ENCODE results near the gene SSBP3. TPM values are rescaled to one million over a fixed set of nuclear protein-coding genes. Genes with fewer than 3 reads are reported as not detected.

The SSBP3 gene
- total RNA-seq, 4 donors from 2014 or later: 19.3 to 40.5 (median 31.3) TPM

DNA sequence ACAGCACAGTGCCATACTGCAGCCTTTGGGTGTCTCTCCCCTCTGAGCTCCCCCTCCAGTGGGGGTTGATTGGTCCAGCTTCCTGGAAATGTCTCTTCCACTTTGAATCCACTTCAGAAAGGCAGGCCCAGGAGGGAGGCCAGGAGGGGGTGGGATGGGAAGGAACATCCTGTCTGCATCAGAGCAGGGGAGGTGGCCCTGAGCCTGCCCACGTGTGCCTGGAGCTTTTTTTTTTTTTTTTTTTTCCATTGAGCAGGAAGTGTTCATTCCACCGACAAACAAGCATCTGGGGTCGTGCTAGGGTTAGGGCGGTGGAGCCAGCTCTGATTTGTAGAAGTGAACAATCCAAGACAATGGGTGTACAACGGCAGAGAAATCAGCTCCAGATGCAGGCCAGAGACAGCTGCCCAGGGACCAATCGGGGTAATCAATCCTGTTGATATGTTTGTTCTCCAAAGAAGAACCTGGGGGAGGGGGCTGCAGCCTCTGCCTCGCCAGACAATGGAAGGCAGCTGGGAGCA is 93.3 kb downstream of the SSBP3 start:
- TF ChIP-seq POLR2A (IDR thresholded peaks at IDR 0.05) (no peak), CTCF (IDR thresholded peaks at IDR 0.05) (no peak)
- intact Hi-C loops (cut with DNase I; ENCODE audit: low total_unique reads): no loop called here
- WGBS, 2 donors: 17 to 37% methylated on average over 7 of the region's 7 CpGs
- H3K4me3 ChIP-seq (ENCODE audit: low read depth, poor library complexity, severe bottlenecking): no peak overlapping the region
- DNase-seq (ENCODE audit: low spot score in 2 of 2): peak in 1 of 2 donors; percentile 91

GRCh38 chr1:54311506-54311905 is 94.7 kb downstream of the SSBP3 start:
- intact Hi-C loops (cut with DNase I; ENCODE audit: low total_unique reads): no loop called here
- H3K4me3 ChIP-seq (ENCODE audit: low read depth, poor library complexity, severe bottlenecking): no peak overlapping the region
- TF ChIP-seq CTCF (IDR thresholded peaks at IDR 0.05): no peak
- no peak for TF ChIP-seq POLR2A (IDR thresholded peaks at IDR 0.05)
- no peak for DNase-seq (ENCODE audit: low spot score in 2 of 2)
- WGBS, 2 donors: 88 to 92% methylated on average over 7 of the region's 7 CpGs

DNA sequence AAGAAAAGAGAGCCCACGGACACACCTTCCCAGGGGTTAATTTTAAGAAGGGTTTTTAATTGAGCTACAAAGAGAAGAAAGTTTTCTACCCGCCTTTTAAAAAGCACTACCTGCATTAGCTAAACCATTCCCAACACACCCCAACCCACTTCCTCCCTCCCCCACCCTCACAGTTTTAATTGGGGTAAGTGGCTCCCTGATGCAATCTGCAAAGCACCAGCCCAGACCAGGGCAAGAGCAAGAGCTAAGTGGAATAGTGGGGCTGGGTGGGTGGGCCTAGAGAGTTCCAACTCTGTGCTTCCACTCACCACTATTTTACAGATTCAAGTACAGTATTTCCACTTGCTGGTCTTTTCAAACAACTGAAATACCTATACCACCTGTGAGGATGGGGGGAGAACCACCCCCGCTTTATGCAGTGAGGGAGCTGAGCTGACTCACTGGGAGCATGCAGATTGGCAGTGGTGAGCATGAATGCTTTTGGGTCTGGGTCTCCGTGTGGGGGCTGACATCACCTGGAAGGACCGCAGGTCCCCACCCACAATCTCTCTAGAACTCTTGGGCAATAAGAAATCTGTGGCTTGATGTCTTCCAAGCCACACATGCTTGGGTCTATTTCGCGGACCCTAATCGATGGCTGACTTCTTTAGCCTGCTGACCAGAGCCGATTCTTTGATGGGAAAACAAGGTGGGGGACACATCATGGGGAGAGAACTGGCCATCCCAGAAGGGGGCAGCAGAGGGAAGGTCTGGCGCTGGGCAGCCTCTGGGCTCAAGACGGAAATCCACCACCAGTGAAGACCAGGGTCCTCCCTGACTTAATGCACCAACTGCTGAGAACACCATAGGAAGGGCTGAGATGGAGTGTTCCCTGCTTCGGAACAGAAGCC is 95.5 kb downstream of the SSBP3 start:
- no peak for DNase-seq (ENCODE audit: low spot score in 2 of 2)
- intact Hi-C loops (cut with DNase I; ENCODE audit: low total_unique reads): no loop called here
- WGBS, 2 donors: 60 to 80% methylated on average over 12 of the region's 12 CpGs
- no peak overlapping the region for H3K4me3 ChIP-seq (ENCODE audit: low read depth, poor library complexity, severe bottlenecking)
- TF ChIP-seq POLR2A (IDR thresholded peaks at IDR 0.05) (no peak), CTCF (IDR thresholded peaks at IDR 0.05) (no peak)

GRCh38 chr1:54309631-54310366 is 96.4 kb downstream of the SSBP3 start:
- intact Hi-C loops (cut with DNase I; ENCODE audit: low total_unique reads): no loop called here
- no peak for DNase-seq (ENCODE audit: low spot score in 2 of 2)
- no peak for TF ChIP-seq POLR2A (IDR thresholded peaks at IDR 0.05)
- TF ChIP-seq CTCF (IDR thresholded peaks at IDR 0.05): no peak
- 36 to 40% methylated on average over 19 of the region's 19 CpGs for WGBS, 2 donors
- no peak overlapping the region for H3K4me3 ChIP-seq (ENCODE audit: low read depth, poor library complexity, severe bottlenecking)

DNA sequence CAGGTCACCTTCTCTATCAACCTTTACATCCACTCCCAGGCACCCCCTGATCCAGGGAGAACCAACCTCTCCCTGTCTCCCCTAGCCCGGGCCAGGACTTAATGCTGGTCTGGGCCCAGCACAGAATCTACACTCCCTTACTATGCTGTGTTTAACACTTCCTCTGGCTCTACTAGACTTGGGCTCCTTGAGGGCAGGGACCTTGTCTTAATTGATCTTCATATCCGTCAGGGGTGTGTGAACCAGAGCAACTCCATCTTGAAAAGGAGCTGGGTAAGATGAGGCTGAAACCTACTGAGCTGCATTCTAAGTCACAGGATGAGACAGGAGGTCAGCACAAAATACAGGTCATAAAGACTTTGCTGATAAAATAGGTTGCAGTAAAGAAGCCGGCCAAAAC is 98.9 kb downstream of the SSBP3 start:
- WGBS, 2 donors: 96% methylated on average over 3 of the region's 3 CpGs
- H3K4me3 ChIP-seq (ENCODE audit: low read depth, poor library complexity, severe bottlenecking): no peak overlapping the region
- intact Hi-C loops (cut with DNase I; ENCODE audit: low total_unique reads): no loop called here

More for the DNA sequence above, 98.9 kb downstream of the SSBP3 start:
- DNase-seq (ENCODE audit: low spot score in 2 of 2): no peak
- no peak for TF ChIP-seq CTCF (IDR thresholded peaks at IDR 0.05)
- TF ChIP-seq POLR2A (IDR thresholded peaks at IDR 0.05): no peak
